ENCODE measurements around the gene TRIM22. TPM values are rescaled to one million over a fixed set of nuclear protein-coding genes. Genes with fewer than 3 reads are reported as not detected.

TRIM22 gene
- polyA plus RNA-seq, 1 donor from 2014 or later = 4.3 TPM

DNA sequence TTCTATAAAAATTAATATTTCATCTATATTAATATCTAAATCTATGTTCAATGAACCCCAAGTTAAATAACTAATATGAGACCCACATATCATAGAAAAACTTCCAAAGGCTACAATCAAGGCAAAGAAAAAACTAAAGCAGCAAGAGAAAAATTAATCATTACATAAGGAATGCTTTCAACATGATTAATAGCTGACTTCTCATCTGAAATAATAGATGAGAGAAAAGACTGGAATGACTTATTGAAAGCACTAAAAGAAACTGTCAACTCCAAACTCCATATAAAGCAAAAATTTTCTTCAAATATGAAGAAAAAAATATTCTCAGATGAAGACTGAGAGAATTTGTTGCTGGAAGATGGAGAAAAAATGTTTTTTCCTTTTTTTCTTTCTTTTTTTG is 17.8 kb upstream of the TRIM22 start:
- Histone ChIP-seq H3K9me2 (ENCODE audit: insufficient read depth, low read length) (no peaks in the 10 kb centered on the region), H3K9ac (ENCODE audit: low read length) (no peak overlapping the region), H3K27ac (ENCODE audit: low read length) (no peak overlapping the region), H3F3A (ENCODE audit: insufficient read depth, low read length, poor library complexity, severe bottlenecking) (no peaks in the 10 kb centered on the region), H3K79me2 (replicated peaks; ENCODE audit: insufficient read depth, low read length) (no peaks in the 10 kb centered on the region), H4K20me1 (ENCODE audit: insufficient read depth) (no peaks in the 10 kb centered on the region), H3K4me2 (ENCODE audit: low read length) (no peak overlapping the region), H2AFZ (ENCODE audit: low read depth, low read length) (no peak overlapping the region), H3K36me3 (ENCODE audit: insufficient read depth, low read length) (no peaks in the 10 kb centered on the region), H3K27me3 (ENCODE audit: insufficient read depth, low read depth, low read length) (no peaks in the 10 kb centered on the region), H3K4me3 (ENCODE audit: low read length) (no peak overlapping the region), H3K9me3 (ENCODE audit: low read length) (no peaks in the 10 kb centered on the region)
- TF ChIP-seq TAF1 (IDR thresholded peaks at IDR 0.05; ENCODE audit: low read depth) (no peak), MXI1 (conservative IDR thresholded peaks at IDR 0.05; ENCODE audit: poor library complexity, severe bottlenecking) (no peak), EZH2 (IDR thresholded peaks at IDR 0.05; ENCODE audit: borderline replicate concordance, insufficient read depth, low read length, poor library complexity, severe bottlenecking) (no peak), POLR2AphosphoS5 (IDR thresholded peaks at IDR 0.05) (no peak), RAD21 (conservative IDR thresholded peaks at IDR 0.05) (no peak), EP300 (conservative IDR thresholded peaks at IDR 0.05; ENCODE audit: poor library complexity, severe bottlenecking) (no peak)
- TF ChIP-seq, protein P1, sequence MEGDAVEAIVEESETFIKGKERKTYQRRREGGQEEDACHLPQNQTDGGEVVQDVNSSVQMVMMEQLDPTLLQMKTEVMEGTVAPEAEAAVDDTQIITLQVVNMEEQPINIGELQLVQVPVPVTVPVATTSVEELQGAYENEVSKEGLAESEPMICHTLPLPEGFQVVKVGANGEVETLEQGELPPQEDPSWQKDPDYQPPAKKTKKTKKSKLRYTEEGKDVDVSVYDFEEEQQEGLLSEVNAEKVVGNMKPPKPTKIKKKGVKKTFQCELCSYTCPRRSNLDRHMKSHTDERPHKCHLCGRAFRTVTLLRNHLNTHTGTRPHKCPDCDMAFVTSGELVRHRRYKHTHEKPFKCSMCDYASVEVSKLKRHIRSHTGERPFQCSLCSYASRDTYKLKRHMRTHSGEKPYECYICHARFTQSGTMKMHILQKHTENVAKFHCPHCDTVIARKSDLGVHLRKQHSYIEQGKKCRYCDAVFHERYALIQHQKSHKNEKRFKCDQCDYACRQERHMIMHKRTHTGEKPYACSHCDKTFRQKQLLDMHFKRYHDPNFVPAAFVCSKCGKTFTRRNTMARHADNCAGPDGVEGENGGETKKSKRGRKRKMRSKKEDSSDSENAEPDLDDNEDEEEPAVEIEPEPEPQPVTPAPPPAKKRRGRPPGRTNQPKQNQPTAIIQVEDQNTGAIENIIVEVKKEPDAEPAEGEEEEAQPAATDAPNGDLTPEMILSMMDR (IDR thresholded peaks at IDR 0.05; ENCODE audit: poor library complexity, severe bottlenecking) = no peak
- TF ChIP-seq, protein P2, sequence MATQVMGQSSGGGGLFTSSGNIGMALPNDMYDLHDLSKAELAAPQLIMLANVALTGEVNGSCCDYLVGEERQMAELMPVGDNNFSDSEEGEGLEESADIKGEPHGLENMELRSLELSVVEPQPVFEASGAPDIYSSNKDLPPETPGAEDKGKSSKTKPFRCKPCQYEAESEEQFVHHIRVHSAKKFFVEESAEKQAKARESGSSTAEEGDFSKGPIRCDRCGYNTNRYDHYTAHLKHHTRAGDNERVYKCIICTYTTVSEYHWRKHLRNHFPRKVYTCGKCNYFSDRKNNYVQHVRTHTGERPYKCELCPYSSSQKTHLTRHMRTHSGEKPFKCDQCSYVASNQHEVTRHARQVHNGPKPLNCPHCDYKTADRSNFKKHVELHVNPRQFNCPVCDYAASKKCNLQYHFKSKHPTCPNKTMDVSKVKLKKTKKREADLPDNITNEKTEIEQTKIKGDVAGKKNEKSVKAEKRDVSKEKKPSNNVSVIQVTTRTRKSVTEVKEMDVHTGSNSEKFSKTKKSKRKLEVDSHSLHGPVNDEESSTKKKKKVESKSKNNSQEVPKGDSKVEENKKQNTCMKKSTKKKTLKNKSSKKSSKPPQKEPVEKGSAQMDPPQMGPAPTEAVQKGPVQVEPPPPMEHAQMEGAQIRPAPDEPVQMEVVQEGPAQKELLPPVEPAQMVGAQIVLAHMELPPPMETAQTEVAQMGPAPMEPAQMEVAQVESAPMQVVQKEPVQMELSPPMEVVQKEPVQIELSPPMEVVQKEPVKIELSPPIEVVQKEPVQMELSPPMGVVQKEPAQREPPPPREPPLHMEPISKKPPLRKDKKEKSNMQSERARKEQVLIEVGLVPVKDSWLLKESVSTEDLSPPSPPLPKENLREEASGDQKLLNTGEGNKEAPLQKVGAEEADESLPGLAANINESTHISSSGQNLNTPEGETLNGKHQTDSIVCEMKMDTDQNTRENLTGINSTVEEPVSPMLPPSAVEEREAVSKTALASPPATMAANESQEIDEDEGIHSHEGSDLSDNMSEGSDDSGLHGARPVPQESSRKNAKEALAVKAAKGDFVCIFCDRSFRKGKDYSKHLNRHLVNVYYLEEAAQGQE (IDR thresholded peaks at IDR 0.05; ENCODE audit: borderline replicate concordance) = no peak

DNA sequence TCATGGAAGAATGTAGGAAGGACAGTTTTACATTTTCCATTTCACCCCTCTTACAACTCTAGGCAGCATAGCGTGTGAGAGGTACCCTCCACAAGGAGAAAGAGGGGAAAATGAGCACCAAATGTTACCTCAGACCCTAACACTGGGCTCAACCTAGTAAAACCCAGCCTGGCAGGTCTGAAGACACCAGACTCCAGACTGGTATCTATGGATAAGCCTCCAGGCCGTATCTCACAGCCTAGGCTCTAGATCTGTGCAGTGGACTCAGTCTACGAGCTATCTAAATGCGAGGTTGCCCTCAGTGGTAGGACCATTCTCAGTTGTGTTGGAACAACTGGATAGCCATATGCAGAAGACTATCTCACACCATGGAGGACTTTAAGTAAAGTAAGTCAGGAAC is 15.2 kb upstream of the TRIM22 start:
- Histone ChIP-seq H3K27me3 (ENCODE audit: insufficient read depth, low read depth, low read length) (no peaks in the 10 kb centered on the region), H3K36me3 (ENCODE audit: insufficient read depth, low read length) (no peaks in the 10 kb centered on the region), H3K27ac (ENCODE audit: low read length) (no peak overlapping the region), H3K9me3 (ENCODE audit: low read length) (no peaks in the 10 kb centered on the region), H2AFZ (ENCODE audit: low read depth, low read length) (no peak overlapping the region), H3K9ac (ENCODE audit: low read length) (no peak overlapping the region), H3K79me2 (replicated peaks; ENCODE audit: insufficient read depth, low read length) (no peaks in the 10 kb centered on the region), H3F3A (ENCODE audit: insufficient read depth, low read length, poor library complexity, severe bottlenecking) (no peaks in the 10 kb centered on the region), H3K4me3 (ENCODE audit: low read length) (no peak overlapping the region), H4K20me1 (ENCODE audit: insufficient read depth) (no peaks in the 10 kb centered on the region), H3K4me2 (ENCODE audit: low read length) (no peak overlapping the region), H3K9me2 (ENCODE audit: insufficient read depth, low read length) (no peaks in the 10 kb centered on the region)
- TF ChIP-seq TAF1 (IDR thresholded peaks at IDR 0.05; ENCODE audit: low read depth) = no peak
- TF ChIP-seq, protein P2 (IDR thresholded peaks at IDR 0.05; ENCODE audit: borderline replicate concordance) = no peak
- no peak for TF ChIP-seq POLR2AphosphoS5 (IDR thresholded peaks at IDR 0.05)
- no peak for TF ChIP-seq RAD21 (conservative IDR thresholded peaks at IDR 0.05)
- TF ChIP-seq, protein P1 (IDR thresholded peaks at IDR 0.05; ENCODE audit: poor library complexity, severe bottlenecking) = no peak
- no peak for TF ChIP-seq EZH2 (IDR thresholded peaks at IDR 0.05; ENCODE audit: borderline replicate concordance, insufficient read depth, low read length, poor library complexity, severe bottlenecking)
- TF ChIP-seq EP300 (conservative IDR thresholded peaks at IDR 0.05; ENCODE audit: poor library complexity, severe bottlenecking) = no peak
- TF ChIP-seq SMC3 (conservative IDR thresholded peaks at IDR 0.05; ENCODE audit: poor library complexity) = no peak
- TF ChIP-seq MXI1 (conservative IDR thresholded peaks at IDR 0.05; ENCODE audit: poor library complexity, severe bottlenecking) = no peak
